Ovary (tissue), 9 donors: ENCODE data around the gene EVC2. TPM values are rescaled to one million over a fixed set of nuclear protein-coding genes. Genes with fewer than 3 reads are reported as not detected.

Source experiments
- DNase-seq, 5 donors: peaks; one replicate each; pipeline ENCODE4 v3.0.0-alpha.2; 2019 to 2020
- H3K27ac ChIP-seq, 2 donors: fragments of 200-600 bp; one replicate each; pipeline versions ENCODE4 v1.5.1 to v1.8.0; 2019 to 2022
- H3K27me3 ChIP-seq: fragments of 200-600 bp; one replicate; pipeline ENCODE4 v1.8.0; 2022
- H3K36me3 ChIP-seq: fragments of 200-600 bp; sonication (generic); one replicate; pipeline ENCODE4 v1.5.1; 2019
- H3K4me1 ChIP-seq: one replicate; pipeline ENCODE4 v1.8.1; 2013; ENCODE audit warnings: mild to moderate bottlenecking, moderate library complexity; ENCODE audit not compliant: insufficient read depth
- H3K4me3 ChIP-seq: fragments of 200-600 bp; sonication (generic); one replicate; pipeline ENCODE4 v1.5.1; 2017
- H3K9me3 ChIP-seq, 2 donors: fragments of 200-600 bp in 1 of 2; sonication (generic) in 1 of 2; one replicate each; pipeline versions ENCODE4 v1.5.1 to v1.8.1; 2013 to 2019; ENCODE audit warnings: mild to moderate bottlenecking in 1 of 2, moderate library complexity in 1 of 2
- CTCF ChIP-seq, 3 donors: fragments of 450-650 bp in 2 of 3; fragments of 200-600 bp in 1 of 3; IDR thresholded peaks; one replicate each; pipeline versions ENCODE4 v1.5.1 to v1.8.0; 2016 to 2022; ENCODE audit warnings: antibody characterized with exemption in 3 of 3, mild to moderate bottlenecking in 1 of 3
- EP300 ChIP-seq: sonication (generic); formaldehyde crosslinking; IDR thresholded peaks from one replicate; pipeline ENCODE4 v1.6.1; 2017; ENCODE audit warnings: antibody characterized with exemption
- POLR2A ChIP-seq: fragments of 450-650 bp; IDR thresholded peaks from one replicate; pipeline ENCODE4 v1.6.1; 2017; ENCODE audit warnings: antibody characterized with exemption, mild to moderate bottlenecking, moderate library complexity
- WGBS, 3 donors: extraction: QIAGEN DNeasy Blood & Tissue Kit in 1 of 3; methylation state at CpG; one replicate each; pipeline versions ENCODE4 v1.1.5 to v1.1.7; 2013 to 2017; 5-methylcytosine and 5-hydroxymethylcytosine counted together
- intact Hi-C, 4 donors: fragments of 100-400 bp; cut with DNase I; formaldehyde crosslinking; loops; one replicate each; pipeline versions ENCODE4 v1.11.0 to v1.15.1; 2022 to 2023
- polyA plus RNA-seq, 2 donors: library from polyadenylated mRNA; stranded (reverse); fragments of 200-250 nt in 1 of 2; fragments of 350-450 nt in 1 of 2; fragmentation: Illumina TruSeq in 1 of 2; extraction: RNeasy Lipid Tissue Mini Kit (QIAGEN cat#74804) in 1 of 2; gene quantifications; one replicate each; pipeline ENCODE4 v1.2.3, GENCODE V29; 2013 to 2014
- total RNA-seq, 7 donors: library from RNA; depleted of rRNA in 2 of 7; stranded (reverse); fragments of >200 nt in 2 of 7; fragmentation: NEBNext Ultra II Directional in 3 of 7; extraction: Animal tissue kit (Norgen Biotek cat#: 25700) in 3 of 7; gene quantifications; one replicate each; pipeline versions ENCODE4 v1.1.0 to v1.2.4, GENCODE V29; 2016 to 2023
- donor health status: DM: no; HTN: no; CAD: no; lungs with moderate emphysema.
- donor health status: DM: no; HTN: no; CAD: no.
- donor health status: Bipolar disorder and iron deficiency.
- donor health status: DM: yes; HTN: yes; CAD: no.
- donor health status: DM: no; HTN: no; CAD: no.
- donor health status: DM: yes; HTN: yes; CAD: no.

Gene EVC2
- total and polyA plus RNA-seq, 9 donors: 8.1 to 19.4 (median 14.0) TPM

GRCh38 chr4:5632066-5632440 lies 76.3 kb downstream of the EVC2 start:
- Histone ChIP-seq H3K4me3 (no peak overlapping the region), H3K36me3 (no peaks in the 10 kb centered on the region), H3K27ac (no peak overlapping the region), H3K9me3 (no peaks in the 10 kb centered on the region), H3K4me1 (peaks cover 2% of the 10 kb centered on the region), H3K27me3 (no peaks in the 10 kb centered on the region)
- no peak for DNase-seq
- 80 to 99% (median 81%) methylated on average over 3 of the region's 3 CpGs for WGBS, 3 donors
- intact Hi-C loops: no loop called here
- TF ChIP-seq CTCF (IDR thresholded peaks at IDR 0.05): no peak
- no peak for TF ChIP-seq POLR2A
- TF ChIP-seq EP300: no peak

GRCh38 chr4:5631352-5632065 lies 76.8 kb downstream of the EVC2 start:
- no peak for TF ChIP-seq CTCF (IDR thresholded peaks at IDR 0.05)
- no peak for TF ChIP-seq EP300
- TF ChIP-seq POLR2A: no peak
- peak in 1 of 5 donors; percentile 44 for DNase-seq
- WGBS, 3 donors: 46 to 50% (median 50%) methylated on average over 9 of the region's 9 CpGs
- no peaks in the 10 kb centered on the region for H3K9me3 ChIP-seq
- no peak overlapping the region for H3K4me3 ChIP-seq
- H3K4me1 ChIP-seq: peaks cover 2% of the 10 kb centered on the region
- H3K27ac ChIP-seq: no peak overlapping the region
- intact Hi-C loops: no loop called here
- no peaks in the 10 kb centered on the region for H3K27me3 ChIP-seq
- H3K36me3 ChIP-seq: no peaks in the 10 kb centered on the region

- Histone ChIP-seq H3K9me3 (no peaks in the 10 kb centered on the region), H3K27ac (no peak overlapping the region), H3K27me3 (no peaks in the 10 kb centered on the region), H3K4me3 (no peak overlapping the region), H3K4me1 (peaks cover 2% of the 10 kb centered on the region), H3K36me3 (no peaks in the 10 kb centered on the region)
- WGBS, 3 donors: 93 to 97% (median 94%) methylated on average over 3 of the region's 3 CpGs
- DNase-seq: no peak
- TF ChIP-seq POLR2A (no peak), CTCF (IDR thresholded peaks at IDR 0.05) (no peak), EP300 (no peak)
- intact Hi-C loops: no loop called here
Measured at GRCh38 chr4:5630762-5631161, 77.6 kb downstream of the EVC2 start.

- peaks cover 2% of the 10 kb centered on the region for H3K4me1 ChIP-seq
- intact Hi-C loops: no loop called here
- 87 to 89% (median 89%) methylated on average over 4 of the region's 4 CpGs for WGBS, 3 donors
- TF ChIP-seq CTCF (IDR thresholded peaks at IDR 0.05) (no peak), POLR2A (no peak), EP300 (no peak)
- no peak for DNase-seq
- H3K9me3 ChIP-seq: no peaks in the 10 kb centered on the region
- H3K4me3 ChIP-seq: no peak overlapping the region
- no peaks in the 10 kb centered on the region for H3K27me3 ChIP-seq
- H3K27ac ChIP-seq: no peak overlapping the region
- H3K36me3 ChIP-seq: no peaks in the 10 kb centered on the region
Measured at GRCh38 chr4:5629542-5629941, 78.8 kb downstream of the EVC2 start.
